GM12875 (cell line): ENCODE results near the gene PRDM10.
"Not testable (repeated sequence)": the region's sequence is repeated elsewhere in the genome, so short reads cannot be mapped to it uniquely, and the experiment has no call there.

Experiments
- H3K4me3 ChIP-seq: one replicate; pipeline ENCODE4 v1.5.1; 2011; ENCODE audit warnings: low read depth, low read length, control low read depth
- TF ChIP-seq, protein P1 (sequence below): IDR thresholded peaks from 2 replicates; pipeline ENCODE4 v1.5.1; 2011; ENCODE audit warnings: low read depth, mild to moderate bottlenecking, control low read depth, inconsistent platforms, low read length, moderate library complexity, borderline replicate concordance; ENCODE audit not compliant: insufficient read depth

The PRDM10 gene

DNA sequence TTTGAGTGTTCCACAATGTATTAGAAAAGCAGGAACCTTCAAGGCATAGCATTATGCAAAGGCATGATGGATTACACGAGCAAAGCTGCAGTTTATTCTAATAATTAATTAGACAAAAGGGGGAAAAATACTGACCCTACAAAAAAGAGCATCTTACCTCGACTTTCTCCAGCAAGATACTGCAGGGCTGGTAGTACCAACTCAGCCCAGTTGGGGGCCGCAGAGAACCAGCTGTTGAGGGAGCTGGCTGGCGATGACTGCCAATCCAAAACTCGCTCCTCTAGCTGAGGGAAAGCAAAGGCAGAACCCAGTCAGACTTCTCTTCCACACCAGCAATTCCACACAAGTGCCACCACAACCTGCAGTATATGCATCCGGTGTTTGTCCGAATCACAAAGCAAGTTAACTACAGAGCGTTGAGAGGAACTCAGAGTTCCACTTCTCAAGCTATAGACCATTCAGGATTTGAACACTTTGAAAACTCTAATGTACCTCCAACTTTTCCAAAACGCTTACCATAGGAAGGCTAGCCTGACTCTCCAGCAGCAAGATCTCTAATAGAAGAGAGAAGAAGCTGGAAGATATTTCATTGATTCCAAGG, 121.0 kb downstream of the PRDM10 start:
- TF ChIP-seq, protein P1, sequence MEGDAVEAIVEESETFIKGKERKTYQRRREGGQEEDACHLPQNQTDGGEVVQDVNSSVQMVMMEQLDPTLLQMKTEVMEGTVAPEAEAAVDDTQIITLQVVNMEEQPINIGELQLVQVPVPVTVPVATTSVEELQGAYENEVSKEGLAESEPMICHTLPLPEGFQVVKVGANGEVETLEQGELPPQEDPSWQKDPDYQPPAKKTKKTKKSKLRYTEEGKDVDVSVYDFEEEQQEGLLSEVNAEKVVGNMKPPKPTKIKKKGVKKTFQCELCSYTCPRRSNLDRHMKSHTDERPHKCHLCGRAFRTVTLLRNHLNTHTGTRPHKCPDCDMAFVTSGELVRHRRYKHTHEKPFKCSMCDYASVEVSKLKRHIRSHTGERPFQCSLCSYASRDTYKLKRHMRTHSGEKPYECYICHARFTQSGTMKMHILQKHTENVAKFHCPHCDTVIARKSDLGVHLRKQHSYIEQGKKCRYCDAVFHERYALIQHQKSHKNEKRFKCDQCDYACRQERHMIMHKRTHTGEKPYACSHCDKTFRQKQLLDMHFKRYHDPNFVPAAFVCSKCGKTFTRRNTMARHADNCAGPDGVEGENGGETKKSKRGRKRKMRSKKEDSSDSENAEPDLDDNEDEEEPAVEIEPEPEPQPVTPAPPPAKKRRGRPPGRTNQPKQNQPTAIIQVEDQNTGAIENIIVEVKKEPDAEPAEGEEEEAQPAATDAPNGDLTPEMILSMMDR = peak; percentile 67
- no peak overlapping the region for H3K4me3 ChIP-seq

- TF ChIP-seq, protein P1 = no peak
- no peak overlapping the region for H3K4me3 ChIP-seq
Observed at GRCh38 chr11:129880311-129880710, 122.3 kb downstream of the PRDM10 start.

DNA sequence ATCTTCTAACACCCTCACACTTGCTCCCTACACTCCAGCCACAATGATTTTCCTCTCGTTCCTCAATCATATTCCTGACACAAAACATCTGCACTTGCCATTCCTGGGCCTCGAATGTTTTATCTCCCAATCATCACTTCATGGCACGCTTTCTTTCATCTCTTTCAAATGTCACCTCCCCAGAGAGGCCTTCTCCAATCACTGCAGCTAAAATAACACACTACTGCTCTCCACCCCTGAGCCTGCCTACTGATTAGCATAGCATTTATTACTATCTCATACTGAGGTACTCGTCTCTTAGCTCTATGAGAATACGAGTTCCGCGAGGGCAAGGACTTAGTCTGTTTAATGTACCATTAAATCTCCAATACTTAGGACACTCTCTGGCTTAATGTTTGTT, 130.7 kb downstream of the PRDM10 start:
- no peak overlapping the region for H3K4me3 ChIP-seq
- TF ChIP-seq, protein P1 = no peak

DNA sequence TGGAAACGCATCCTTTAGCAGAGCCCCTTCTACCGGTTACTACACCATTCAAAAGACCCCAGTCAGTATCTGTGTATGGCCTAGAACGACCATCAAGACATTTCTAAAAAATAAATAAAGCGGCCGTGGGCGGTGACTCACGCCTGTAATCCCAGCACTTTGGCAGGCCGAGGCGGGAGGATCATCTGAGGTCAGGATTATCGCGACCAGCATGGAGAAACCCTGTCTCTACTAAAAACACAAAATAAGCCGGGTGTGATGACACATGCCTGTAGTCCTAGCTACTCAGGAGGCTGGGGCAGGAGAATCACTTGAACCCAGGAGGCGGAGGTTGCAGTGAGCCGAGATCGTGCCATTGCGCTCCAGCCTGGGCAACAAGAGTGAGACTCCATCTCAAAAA, 134.0 kb downstream of the PRDM10 start:
- not testable (repeated sequence) for H3K4me3 ChIP-seq

DNA sequence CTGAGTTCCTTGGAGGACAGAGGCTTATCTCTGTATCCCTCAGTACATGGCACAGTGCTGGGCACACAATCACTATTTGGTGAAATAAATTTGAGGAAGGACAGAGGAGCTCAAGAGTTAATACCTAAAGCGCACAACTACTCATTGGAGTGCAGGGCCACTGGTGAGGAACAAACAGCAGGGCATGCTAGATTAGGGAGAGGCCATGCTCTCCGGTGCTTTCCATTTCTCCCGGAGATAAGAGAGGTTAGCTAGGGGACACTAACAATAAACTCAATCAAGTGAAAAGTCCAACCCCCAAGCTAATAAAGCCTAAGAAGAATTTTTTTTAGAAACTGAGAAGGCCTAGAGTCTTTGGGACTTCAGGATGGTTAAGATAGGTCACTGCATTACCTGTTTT, 136.3 kb downstream of the PRDM10 start:
- TF ChIP-seq, protein P1 = no peak
- no peak overlapping the region for H3K4me3 ChIP-seq

DNA sequence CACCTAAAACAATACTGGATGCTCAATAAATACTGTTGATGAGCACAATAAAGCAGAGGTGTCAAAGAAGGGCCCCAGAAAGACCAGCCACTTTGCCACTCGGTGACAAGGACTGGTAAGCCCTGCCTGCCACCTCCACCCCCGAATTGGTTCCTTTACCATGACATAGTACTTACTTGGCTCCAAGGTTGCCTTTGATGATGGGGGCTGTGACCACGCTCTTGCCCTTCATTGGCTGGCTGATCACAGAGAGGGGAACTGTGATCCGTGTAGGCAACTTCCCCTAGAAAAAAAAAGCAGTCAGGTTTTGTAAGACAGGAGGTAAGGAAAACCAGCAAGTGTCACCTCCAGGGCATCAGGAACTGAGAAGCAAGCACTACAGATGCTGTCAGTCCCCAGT, 136.9 kb downstream of the PRDM10 start:
- H3K4me3 ChIP-seq = no peak overlapping the region
- TF ChIP-seq, protein P1 = no peak

- TF ChIP-seq, protein P1 = no peak
- no peak overlapping the region for H3K4me3 ChIP-seq
Observed at GRCh38 chr11:129864811-129865210, 137.8 kb downstream of the PRDM10 start.
